Measurements from ENCODE around the gene SF3B3. TPM values are rescaled to one million over a fixed set of nuclear protein-coding genes. Genes with fewer than 3 reads are reported as not detected.

Gene SF3B3
- polyA plus RNA-seq, 1 donor (not counting 4 experiments of a cell fraction or from before 2014, with no cell fraction given), result 142 TPM

GRCh38 chr16:70577256-70577698, 53.7 kb downstream of the SF3B3 start:
- H3K27me3 ChIP-seq (ENCODE audit: control insufficient read depth, extremely low read depth, insufficient read depth, low read length), result no peaks in the 10 kb centered on the region

GRCh38 chr16:70578035-70578434, 54.4 kb downstream of the SF3B3 start:
- peaks cover 16% of the 10 kb centered on the region for H3K4me1 ChIP-seq (ENCODE audit: control insufficient read depth, extremely low read depth, insufficient read depth, low read length)
- FAIRE-seq (no peak), DNase-seq (ENCODE audit: low read depth, low spot score) (no peak)

More at GRCh38 chr16:70577256-70577698, 53.7 kb downstream of the SF3B3 start:
- Histone ChIP-seq H3K9me1 (ENCODE audit: control insufficient read depth, extremely low read depth, insufficient read depth, low read length) (no peaks in the 10 kb centered on the region), H2AFZ (ENCODE audit: control insufficient read depth, low read length) (no peak overlapping the region), H3K79me2 (ENCODE audit: control insufficient read depth, insufficient read depth, low read length) (no peaks in the 10 kb centered on the region), H4K20me1 (ENCODE audit: control insufficient read depth, extremely low read depth, insufficient read depth, low read length) (peaks cover 12% of the 10 kb centered on the region), H3K36me3 (ENCODE audit: control insufficient read depth in 2 of 2, extremely low read depth in 1 of 2, insufficient read depth in 2 of 2, low read length in 2 of 2) (peaks cover 5 to 29% of the 10 kb centered on the region in 2 experiments), H3K9ac (ENCODE audit: control insufficient read depth, extremely low read depth, insufficient read depth, low read length) (no peak overlapping the region), H3K9me3 (ENCODE audit: control insufficient read depth, low read depth, low read length) (no peaks in the 10 kb centered on the region), H3K4me1 (ENCODE audit: control insufficient read depth, extremely low read depth, insufficient read depth, low read length) (peaks cover 23% of the 10 kb centered on the region), H3K4me2 (ENCODE audit: control insufficient read depth, extremely low read depth, insufficient read depth, low read depth, low read length) (no peak overlapping the region), H3K27ac (ENCODE audit: control insufficient read depth, insufficient read depth, low read length) (no peak overlapping the region), H3K4me3 (ENCODE audit: control insufficient read depth in 2 of 3, extremely low read depth in 1 of 3, insufficient read depth in 2 of 3, low read depth in 1 of 3, low read length in 3 of 3) (no peak overlapping the region)
- dilution Hi-C loops (cut with MboI; ENCODE audit: extremely low pct_ligation_motif_present, low sequenced_read_pairs), result no loop called here
- DNase-seq (ENCODE audit: low read depth, low spot score) (no peak), FAIRE-seq (no peak)
- no peak for TF ChIP-seq EZH2 (IDR thresholded peaks at IDR 0.05; ENCODE audit: low read length)
- no peak for TF ChIP-seq CTCF (optimal IDR thresholded peaks at IDR 0.05 in 1 of 3, IDR thresholded peaks at IDR 0.05 in 1 of 3, conservative IDR thresholded peaks at IDR 0.05 in 1 of 3; ENCODE audit: extremely low read depth in 1 of 3, insufficient read depth in 2 of 3, low read length in 3 of 3)

More at GRCh38 chr16:70578035-70578434, 54.4 kb downstream of the SF3B3 start:
- H3K4me2 ChIP-seq (ENCODE audit: control insufficient read depth, extremely low read depth, insufficient read depth, low read depth, low read length), result no peak overlapping the region
- no peaks in the 10 kb centered on the region for H3K79me2 ChIP-seq (ENCODE audit: control insufficient read depth, insufficient read depth, low read length)
- no peak overlapping the region for H3K4me3 ChIP-seq (ENCODE audit: control insufficient read depth in 2 of 3, extremely low read depth in 1 of 3, insufficient read depth in 2 of 3, low read depth in 1 of 3, low read length in 3 of 3)
- H2AFZ ChIP-seq (ENCODE audit: control insufficient read depth, low read length), result no peak overlapping the region
- no peaks in the 10 kb centered on the region for H3K27me3 ChIP-seq (ENCODE audit: control insufficient read depth, extremely low read depth, insufficient read depth, low read length)
- no peak for TF ChIP-seq CTCF (optimal IDR thresholded peaks at IDR 0.05 in 1 of 3, IDR thresholded peaks at IDR 0.05 in 1 of 3, conservative IDR thresholded peaks at IDR 0.05 in 1 of 3; ENCODE audit: extremely low read depth in 1 of 3, insufficient read depth in 2 of 3, low read length in 3 of 3)
- peaks cover 12% of the 10 kb centered on the region for H4K20me1 ChIP-seq (ENCODE audit: control insufficient read depth, extremely low read depth, insufficient read depth, low read length)
- no peak overlapping the region for H3K9ac ChIP-seq (ENCODE audit: control insufficient read depth, extremely low read depth, insufficient read depth, low read length)
- peaks cover 0 to 23% of the 10 kb centered on the region in 2 experiments for H3K36me3 ChIP-seq (ENCODE audit: control insufficient read depth in 2 of 2, extremely low read depth in 1 of 2, insufficient read depth in 2 of 2, low read length in 2 of 2)
- no peak overlapping the region for H3K27ac ChIP-seq (ENCODE audit: control insufficient read depth, insufficient read depth, low read length)
- dilution Hi-C loops (cut with MboI; ENCODE audit: extremely low pct_ligation_motif_present, low sequenced_read_pairs), result no loop called here
- no peaks in the 10 kb centered on the region for H3K9me1 ChIP-seq (ENCODE audit: control insufficient read depth, extremely low read depth, insufficient read depth, low read length)
- no peaks in the 10 kb centered on the region for H3K9me3 ChIP-seq (ENCODE audit: control insufficient read depth, low read depth, low read length)
